Stomach (tissue), 4 donors: ENCODE measurements around the gene PCDHGA3.
"Not testable (repeated sequence)": the region's sequence is repeated elsewhere in the genome, so short reads cannot be mapped to it uniquely, and the experiment has no call there.

Source experiments
- EP300 ChIP-seq: sonication (generic); formaldehyde crosslinking; IDR thresholded peaks from one replicate; pipeline ENCODE4 v1.6.1; 2017; ENCODE audit warnings: antibody characterized with exemption
- TF ChIP-seq, protein P1 (sequence below), 7 experiments: fragments of 450-650 bp in 4 of 7; fragments of 200-600 bp in 3 of 7; sonication (generic) in 3 of 7; IDR thresholded peaks; one replicate each; pipeline ENCODE4 v1.5.1; 2016 to 2019; ENCODE audit warnings: antibody characterized with exemption in 7 of 7, control low read depth in 2 of 7, mild to moderate bottlenecking in 1 of 7

DNA sequence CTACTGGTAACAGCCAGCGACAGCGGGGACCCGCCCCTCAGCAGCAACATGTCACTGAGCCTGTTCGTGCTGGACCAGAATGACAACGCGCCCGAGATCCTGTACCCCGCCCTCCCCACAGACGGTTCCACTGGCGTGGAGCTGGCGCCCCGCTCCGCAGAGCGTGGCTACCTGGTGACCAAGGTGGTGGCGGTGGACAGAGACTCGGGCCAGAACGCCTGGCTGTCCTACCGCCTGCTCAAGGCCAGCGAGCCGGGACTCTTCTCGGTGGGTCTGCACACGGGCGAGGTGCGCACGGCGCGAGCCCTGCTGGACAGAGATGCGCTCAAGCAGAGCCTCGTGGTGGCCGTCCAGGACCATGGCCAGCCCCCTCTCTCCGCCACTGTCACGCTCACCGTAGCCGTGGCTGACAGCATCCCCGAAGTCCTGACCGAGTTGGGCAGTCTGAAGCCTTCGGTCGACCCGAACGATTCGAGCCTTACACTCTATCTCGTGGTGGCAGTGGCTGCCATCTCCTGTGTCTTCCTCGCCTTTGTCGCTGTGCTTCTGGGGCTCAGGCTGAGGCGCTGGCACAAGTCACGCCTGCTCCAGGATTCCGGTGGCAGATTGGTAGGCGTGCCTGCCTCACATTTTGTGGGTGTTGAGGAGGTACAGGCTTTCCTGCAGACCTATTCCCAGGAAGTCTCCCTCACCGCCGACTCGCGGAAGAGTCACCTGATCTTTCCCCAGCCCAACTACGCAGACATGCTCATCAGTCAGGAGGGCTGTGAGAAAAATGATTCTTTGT, 51.0 kb downstream of the PCDHGA3 start:
- TF ChIP-seq, protein P1, sequence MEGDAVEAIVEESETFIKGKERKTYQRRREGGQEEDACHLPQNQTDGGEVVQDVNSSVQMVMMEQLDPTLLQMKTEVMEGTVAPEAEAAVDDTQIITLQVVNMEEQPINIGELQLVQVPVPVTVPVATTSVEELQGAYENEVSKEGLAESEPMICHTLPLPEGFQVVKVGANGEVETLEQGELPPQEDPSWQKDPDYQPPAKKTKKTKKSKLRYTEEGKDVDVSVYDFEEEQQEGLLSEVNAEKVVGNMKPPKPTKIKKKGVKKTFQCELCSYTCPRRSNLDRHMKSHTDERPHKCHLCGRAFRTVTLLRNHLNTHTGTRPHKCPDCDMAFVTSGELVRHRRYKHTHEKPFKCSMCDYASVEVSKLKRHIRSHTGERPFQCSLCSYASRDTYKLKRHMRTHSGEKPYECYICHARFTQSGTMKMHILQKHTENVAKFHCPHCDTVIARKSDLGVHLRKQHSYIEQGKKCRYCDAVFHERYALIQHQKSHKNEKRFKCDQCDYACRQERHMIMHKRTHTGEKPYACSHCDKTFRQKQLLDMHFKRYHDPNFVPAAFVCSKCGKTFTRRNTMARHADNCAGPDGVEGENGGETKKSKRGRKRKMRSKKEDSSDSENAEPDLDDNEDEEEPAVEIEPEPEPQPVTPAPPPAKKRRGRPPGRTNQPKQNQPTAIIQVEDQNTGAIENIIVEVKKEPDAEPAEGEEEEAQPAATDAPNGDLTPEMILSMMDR (IDR thresholded peaks at IDR 0.05), result not testable (repeated sequence)
- not testable (repeated sequence) for TF ChIP-seq EP300
